Activated B cell treated with CpG ODN at 0.5 μM for 24 hours (primary cell): ENCODE results near the gene CSNK1E. TPM values are rescaled to one million over a fixed set of nuclear protein-coding genes. Genes with fewer than 3 reads are reported as not detected.

Experiments
- ATAC-seq: fragments of 200-7000 bp; cut with Tn5 transposase; one replicate; pipeline ENCODE4 v1.10.0; 2021; ENCODE audit warnings: low read depth, mild to moderate bottlenecking, moderate library complexity
- CTCF ChIA-PET: fragments of 350-600 bp; sonication (Branson Sonifier 250); formaldehyde crosslinking; loops from one replicate; lab custom pipeline; 2021; ENCODE audit warnings: antibody characterized with exemption; lab: Charles Lee
- POLR2A ChIA-PET: fragments of 350-600 bp; sonication (Branson Sonifier 250); formaldehyde crosslinking; loops from one replicate; lab custom pipeline; 2021; ENCODE audit warnings: antibody characterized with exemption; lab: Charles Lee
- DNase-seq: peaks from one replicate; pipeline ENCODE4 v3.0.0; 2022
- H3K27ac Mint-ChIP-seq: one replicate; pipeline ENCODE4 v1.8.0; 2020; ENCODE audit warnings: mixed read lengths
- H3K27me3 Mint-ChIP-seq: one replicate; pipeline ENCODE4 v1.8.0; 2021; ENCODE audit warnings: mixed read lengths
- H3K36me3 Mint-ChIP-seq: one replicate; pipeline ENCODE4 v1.8.0; 2021; ENCODE audit warnings: low read depth, mixed read lengths
- H3K4me1 Mint-ChIP-seq: one replicate; pipeline ENCODE4 v1.8.0; 2021; ENCODE audit warnings: mixed read lengths
- H3K4me3 Mint-ChIP-seq: one replicate; pipeline ENCODE4 v1.8.0; 2020; ENCODE audit warnings: mild to moderate bottlenecking, mixed read lengths
- H3K9me3 Mint-ChIP-seq: one replicate; pipeline ENCODE4 v1.8.0; 2020; ENCODE audit warnings: mixed read lengths
- CTCF ChIP-seq: fragments of 200-600 bp; IDR thresholded peaks from one replicate; pipeline ENCODE4 v1.8.0; 2022; ENCODE audit warnings: antibody characterized with exemption, mild to moderate bottlenecking
- intact Hi-C: fragments of 100-400 bp; cut with micrococcal nuclease; formaldehyde crosslinking; loops from one replicate; pipeline ENCODE4 v1.15.1; 2024
- total RNA-seq: library from RNA; stranded (reverse); gene quantifications from 2 replicates; pipeline ENCODE4 v1.2.3, GENCODE V29; 2022

The CSNK1E gene
- total RNA-seq, 1 donor from 2014 or later: 85.2 TPM

- DNase-seq (no peak), ATAC-seq (no peak)
- no peak for TF ChIP-seq CTCF
- Mint-ChIP-seq H3K9me3 (no peaks in the 10 kb centered on the region), H3K36me3 (no peaks in the 10 kb centered on the region), H3K27ac (no peak overlapping the region), H3K4me3 (no peak overlapping the region), H3K27me3 (no peaks in the 10 kb centered on the region), H3K4me1 (peaks cover 34% of the 10 kb centered on the region)
- ChIA-PET POLR2A (no interaction called here), CTCF (no interaction called here)
- intact Hi-C loops: no loop called here
Observed at GRCh38 chr22:38266120-38266519, 51.1 kb downstream of the CSNK1E start.

- CTCF ChIA-PET: no interaction called here
- H3K4me1 Mint-ChIP-seq: peaks cover 47% of the 10 kb centered on the region
Observed at GRCh38 chr22:38264322-38264843, 52.9 kb downstream of the CSNK1E start.

GRCh38 chr22:38262051-38262795 is 55.0 kb downstream of the CSNK1E start:
- intact Hi-C loops: loop anchor here (1.0 to 5.0 kb wide), 4 partner anchors 60 to 310 kb away; partner anchors contain the start of gene MAFF
- Mint-ChIP-seq H3K4me3 (no peak overlapping the region), H3K27ac (peak overlapping the region; percentile 57), H3K4me1 (peaks cover 44% of the 10 kb centered on the region), H3K9me3 (no peaks in the 10 kb centered on the region), H3K36me3 (no peaks in the 10 kb centered on the region), H3K27me3 (no peaks in the 10 kb centered on the region)
- ChIA-PET POLR2A (no interaction called here), CTCF (interaction anchor here (0.7 to 2.8 kb wide), 5 partner anchors 11 to 229 kb away, joined by 3 to 13 read pairs (median 6); partner anchors contain the start of gene TMEM184B)
- TF ChIP-seq CTCF: no peak
- peak; percentile 34 for DNase-seq
- ATAC-seq: peak; percentile 38

More at GRCh38 chr22:38264322-38264843, 52.9 kb downstream of the CSNK1E start:
- POLR2A ChIA-PET: no interaction called here
- Mint-ChIP-seq H3K9me3 (no peaks in the 10 kb centered on the region), H3K27ac (no peak overlapping the region), H3K27me3 (no peaks in the 10 kb centered on the region), H3K36me3 (no peaks in the 10 kb centered on the region), H3K4me3 (no peak overlapping the region)
- intact Hi-C loops: loop anchor here (5.0 kb wide), 1 partner anchor 62 kb away; the partner anchor contains the start of gene MAFF
- TF ChIP-seq CTCF: no peak
- DNase-seq (no peak), ATAC-seq (no peak)

GRCh38 chr22:38260761-38261681 is 56.2 kb downstream of the CSNK1E start:
- H3K36me3 Mint-ChIP-seq: no peaks in the 10 kb centered on the region
- peak; percentile 36 for ATAC-seq
- DNase-seq: no peak
- H3K4me1 Mint-ChIP-seq: peaks cover 35% of the 10 kb centered on the region
- intact Hi-C loops: loop anchor here (1.0 to 5.0 kb wide), 3 partner anchors 12 to 59 kb away; partner anchors contain the start of genes MAFF and TMEM184B
- CTCF ChIA-PET: interaction anchor here (0.8 to 2.8 kb wide), 4 partner anchors 11 to 311 kb away, joined by 3 to 13 read pairs (median 6); partner anchors contain the start of gene TMEM184B
- H3K27ac Mint-ChIP-seq: peak overlapping the region; percentile 92
- peak overlapping the region; percentile 68 for H3K4me3 Mint-ChIP-seq
- POLR2A ChIA-PET: interaction anchor here (1.0 to 2.1 kb wide), 5 partner anchors 10 to 137 kb away, joined by 3 to 15 read pairs (median 6); partner anchors contain the start of gene TMEM184B
- no peak for TF ChIP-seq CTCF
- no peaks in the 10 kb centered on the region for H3K27me3 Mint-ChIP-seq
- H3K9me3 Mint-ChIP-seq: no peaks in the 10 kb centered on the region
